SK-N-SH (cell line): ENCODE data around the gene NDP. TPM values are rescaled to one million over a fixed set of nuclear protein-coding genes. Genes with fewer than 3 reads are reported as not detected.

ENCODE experiments used
- CTCF ChIA-PET: fragments of 300-600, 350-600 bp; formaldehyde crosslinking; extraction: SDS; loops from one replicate; lab custom pipeline; 2021; lab: Yijun Ruan, JAX
- POLR2A ChIA-PET: fragments of 350-600 bp; sonication (Branson Sonifier 250); formaldehyde crosslinking; extraction: SDS; loops from one replicate; lab custom pipeline; 2020; ENCODE audit warnings: antibody characterized with exemption, inconsistent platforms; lab: Yijun Ruan, JAX
- DNase-seq: peaks from one replicate; pipeline ENCODE4 v3.0.0; 2012
- H2AFZ ChIP-seq: fragments of 200-600 bp; sonication (generic); 2 replicates; pipeline ENCODE4 v1.8.1; 2016; ENCODE audit warnings: antibody characterized with exemption, mild to moderate bottlenecking, low read depth
- H3F3A ChIP-seq: fragments of 200-600 bp; sonication (generic); replicated peaks from 2 replicates; pipeline ENCODE3; 2016; ENCODE audit warnings: antibody characterized with exemption, mild to moderate bottlenecking; ENCODE audit not compliant: insufficient read depth
- H3K27ac ChIP-seq, 2 experiments: fragments of 200-500 bp in 1 of 2; fragments of 200-600 bp in 1 of 2; sonication (Bioruptor generic) in 1 of 2; sonication (generic), shearing (Covaris generic) in 1 of 2; 2 replicates each; pipeline versions ENCODE4 v1.5.1 to v1.6.1; 2014 to 2016; ENCODE audit warnings: low read depth in 2 of 2, inconsistent platforms in 1 of 2, low read length in 1 of 2, mild to moderate bottlenecking in 1 of 2, mixed read lengths in 1 of 2
- H3K27me3 ChIP-seq: fragments of 200-600 bp; sonication (generic), shearing (Covaris generic); 2 replicates; pipeline ENCODE4 v1.6.1; 2016; ENCODE audit warnings: mixed run types; ENCODE audit not compliant: insufficient read depth
- H3K36me3 ChIP-seq, 2 experiments: fragments of 200-500 bp in 1 of 2; fragments of 200-600 bp in 1 of 2; sonication (Bioruptor generic) in 1 of 2; sonication (generic) in 1 of 2; replicated peaks in 1 of 2; 2 replicates each; pipeline versions ENCODE3 to v1.5.1; 2014 to 2016; ENCODE audit warnings: low read length in 1 of 2, mild to moderate bottlenecking in 1 of 2; ENCODE audit not compliant: insufficient read depth in 2 of 2, control insufficient read depth in 1 of 2
- H3K4me1 ChIP-seq, 2 experiments: fragments of 200-500 bp in 1 of 2; fragments of 200-600 bp in 1 of 2; sonication (Bioruptor generic) in 1 of 2; sonication (generic), shearing (Covaris generic) in 1 of 2; 2 replicates each; pipeline versions ENCODE4 v1.5.1 to v1.6.1; 2014 to 2016; ENCODE audit warnings: low read depth in 1 of 2, low read length in 1 of 2, mixed run types in 1 of 2; ENCODE audit not compliant: insufficient read depth in 2 of 2, control insufficient read depth in 1 of 2
- H3K4me2 ChIP-seq: fragments of 200-600 bp; sonication (generic), shearing (Covaris generic); 2 replicates; pipeline ENCODE4 v1.6.1; 2017; ENCODE audit warnings: mixed run types
- H3K4me3 ChIP-seq, 2 experiments: fragments of 200-500 bp in 1 of 2; fragments of 200-600 bp in 1 of 2; sonication (Bioruptor generic) in 1 of 2; sonication (generic), shearing (Covaris generic) in 1 of 2; 2 replicates each; pipeline versions ENCODE4 v1.5.1 to v1.8.1; 2014 to 2016; ENCODE audit warnings: low read depth in 2 of 2, inconsistent platforms in 1 of 2, low read length in 1 of 2, mild to moderate bottlenecking in 1 of 2, mixed read lengths in 1 of 2, moderate library complexity in 1 of 2
- H3K79me2 ChIP-seq: fragments of 200-600 bp; sonication (generic); 2 replicates; pipeline ENCODE4 v1.8.1; 2017; ENCODE audit warnings: mild to moderate bottlenecking; ENCODE audit not compliant: insufficient read depth
- H3K9ac ChIP-seq: fragments of 200-600 bp; sonication (generic); 2 replicates; pipeline ENCODE4 v1.6.1; 2017; ENCODE audit warnings: mixed run types
- H3K9me2 ChIP-seq: fragments of 200-600 bp; sonication (generic); 2 replicates; pipeline ENCODE4 v1.6.1; 2017; ENCODE audit warnings: mixed run types
- H3K9me3 ChIP-seq: fragments of 200-600 bp; sonication (generic); 2 replicates; pipeline ENCODE4 v1.6.1; 2017; ENCODE audit warnings: mixed run types, mild to moderate bottlenecking, moderate library complexity
- H4K20me1 ChIP-seq: fragments of 200-600 bp; sonication (generic); 2 replicates; pipeline ENCODE4 v1.6.1; 2017; ENCODE audit warnings: mild to moderate bottlenecking, mixed run types; ENCODE audit not compliant: insufficient read depth
- FOSL2 ChIP-seq: IDR thresholded peaks from 2 replicates; pipeline ENCODE4 v1.4.0; 2012; ENCODE audit warnings: low read depth, mild to moderate bottlenecking, moderate library complexity, borderline replicate concordance
- FOXJ3 ChIP-seq: sonication (generic); formaldehyde crosslinking; IDR thresholded peaks from 2 replicates; pipeline ENCODE4 v1.5.1; 2020; ENCODE audit warnings: mild to moderate bottlenecking, missing genetic modification reagents
- FOXM1 ChIP-seq: IDR thresholded peaks from 2 replicates; pipeline ENCODE4 v1.4.0; 2012; ENCODE audit warnings: low read depth, mild to moderate bottlenecking
- GATA2 ChIP-seq: sonication (generic); formaldehyde crosslinking; IDR thresholded peaks from 2 replicates; pipeline ENCODE4 v1.5.0; 2020; ENCODE audit warnings: mild to moderate bottlenecking, missing genetic modification reagents
- MAX ChIP-seq: IDR thresholded peaks from 2 replicates; pipeline ENCODE4 v1.4.0; 2012; ENCODE audit warnings: low read depth
- NFIC ChIP-seq: IDR thresholded peaks from 2 replicates; pipeline ENCODE4 v1.4.0; 2012; ENCODE audit warnings: borderline replicate concordance
- NRF1 ChIP-seq: IDR thresholded peaks from 2 replicates; pipeline ENCODE4 v1.6.1; 2012; ENCODE audit warnings: low read depth, mild to moderate bottlenecking, low read length
- PBX3 ChIP-seq: IDR thresholded peaks from 2 replicates; pipeline ENCODE4; 2012
- RAD21 ChIP-seq: IDR thresholded peaks from 2 replicates; pipeline ENCODE4 v1.6.1; 2012; ENCODE audit warnings: mild to moderate bottlenecking, low read length
- RXRA ChIP-seq: IDR thresholded peaks from 2 replicates; pipeline ENCODE4 v1.4.0; 2012; ENCODE audit warnings: low read depth, mild to moderate bottlenecking, borderline replicate concordance
- TCF12 ChIP-seq: IDR thresholded peaks from 2 replicates; pipeline ENCODE4 v1.4.0; 2012
- TEAD4 ChIP-seq: IDR thresholded peaks from 2 replicates; pipeline ENCODE4 v1.4.0; 2012; ENCODE audit warnings: mild to moderate bottlenecking, borderline replicate concordance; ENCODE audit not compliant: insufficient read depth
- USF2 ChIP-seq: fragments of 150-350 bp; IDR thresholded peaks from 2 replicates; pipeline ENCODE4 v1.6.1; 2017; ENCODE audit warnings: antibody characterized with exemption, low read length, low read depth, borderline replicate concordance
- ZBTB33 ChIP-seq: IDR thresholded peaks from 2 replicates; pipeline ENCODE4 v1.4.0; 2012; ENCODE audit warnings: low read depth, borderline replicate concordance
- WGBS: methylation state at CpG from one replicate; pipeline ENCODE4 v1.1.6; 2017; ENCODE audit warnings: low lambda C conversion rate; 5-methylcytosine and 5-hydroxymethylcytosine counted together
- polyA plus RNA-seq, 3 experiments: library from polyadenylated mRNA; depleted of rRNA; stranded (reverse); fragments of >200 nt; gene quantifications; 2 replicates each; pipeline ENCODE4 v1.2.3, GENCODE V29; 2012

The NDP gene
- polyA plus RNA-seq, 1 of the 3 experiments (the other 2 are of a cell fraction): 0.16 TPM

- Histone ChIP-seq H3K4me2 (no peak overlapping the region), H3K4me1 (no peaks in the 10 kb centered on the region; a peak in 1 of 4 replicates), H4K20me1 (no peaks in the 10 kb centered on the region), H3K79me2 (no peaks in the 10 kb centered on the region), H3K4me3 (no peak overlapping the region), H3K27me3 (peaks cover 5% of the 10 kb centered on the region; the same call in 1 of the 2 replicates), H3F3A (peaks cover 4% of the 10 kb centered on the region), H3K9me2 (no peaks in the 10 kb centered on the region), H3K36me3 (no peaks in the 10 kb centered on the region), H3K9me3 (no peaks in the 10 kb centered on the region), H3K27ac (no peak overlapping the region; a peak in 1 of 4 replicates), H3K9ac (no peak overlapping the region), H2AFZ (no peak overlapping the region)
- 48% methylated on average over 6 of the region's 6 CpGs for WGBS
- TF ChIP-seq TCF12 (no peak), MAX (no peak), RXRA (no peak), NRF1 (no peak), ZBTB33 (no peak), PBX3 (no peak), FOSL2 (no peak), RAD21 (no peak), USF2 (no peak), FOXJ3 (CRISPR knock-in tag) (no peak), GATA2 (CRISPR knock-in tag) (no peak), FOXM1 (no peak), NFIC (no peak), TEAD4 (no peak)
- POLR2A ChIA-PET: no interaction called here
- CTCF ChIA-PET: interaction anchor here (1.8 kb wide), 1 partner anchor 17 kb away, joined by 4 read pairs; no protein-coding TSS in a partner anchor
- no peak for DNase-seq
These were observed 1.7 kb upstream of the NDP start for GRCh38 chrX:43974741-43975465.
